ENCODE measurements around the gene SAFB2. TPM values are rescaled to one million over a fixed set of nuclear protein-coding genes. Genes with fewer than 3 reads are reported as not detected.

SAFB2 gene
- total and polyA plus RNA-seq, 2 donors (not counting 1 experiment from before 2014, with no cell fraction given) = 76.5 to 242 TPM

DNA sequence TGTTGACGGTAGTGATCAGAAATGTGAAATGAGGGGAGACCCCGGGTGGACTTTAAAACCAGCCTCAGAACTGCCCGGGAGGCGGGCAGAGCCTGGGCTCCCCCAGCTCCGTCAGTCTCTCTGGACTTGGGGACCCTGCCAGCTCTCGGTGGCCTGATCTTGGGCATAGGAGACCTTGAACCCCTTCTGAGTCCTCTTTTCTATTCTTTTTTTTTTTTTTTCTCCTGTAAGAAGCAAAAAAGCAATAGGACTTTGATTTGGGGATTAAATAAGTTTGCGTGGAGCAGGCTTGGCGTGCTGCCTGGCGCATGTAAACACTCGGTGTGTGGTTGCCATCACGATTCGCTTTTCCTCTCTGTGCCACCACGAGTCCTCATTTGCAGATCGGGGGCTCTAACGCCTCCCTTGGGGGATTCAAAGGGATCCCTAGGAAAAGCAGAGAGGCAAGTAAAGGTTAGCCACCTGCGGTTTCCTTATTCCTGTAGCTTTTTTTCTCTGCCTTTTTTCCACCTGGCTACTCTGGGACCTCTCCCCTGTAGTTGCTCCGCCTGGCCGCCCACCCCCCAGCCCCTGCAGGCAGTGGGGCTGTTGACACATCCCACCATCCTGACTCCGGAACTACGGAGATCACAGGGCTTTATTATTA, 1.6 kb upstream of the SAFB2 start:
- H3K9ac ChIP-seq (ENCODE audit: low read length) = peak overlapping the region; percentile 96
- H3K4me2 ChIP-seq (replicated peaks; ENCODE audit: low read depth, low read length, poor library complexity, severe bottlenecking) = peak overlapping the region; percentile 90
- Mint-ChIP-seq H3K27ac (peak overlapping the region; percentile 91), H3K4me1 (peaks cover 77% of the 10 kb centered on the region), H3K9me3 (ENCODE audit: insufficient read depth) (no peaks in the 10 kb centered on the region), H3K4me3 (peak overlapping the region; percentile 99), H3K27me3 (no peaks in the 10 kb centered on the region)
- peak overlapping the region; percentile 87 for H2AFZ ChIP-seq (ENCODE audit: insufficient read depth, low read depth, low read length, poor library complexity, severe bottlenecking)
- DNase-seq (peak; percentile 35), ATAC-seq (ENCODE audit: low read depth) (no peak)
- no peaks in the 10 kb centered on the region for H3K27me3 ChIP-seq (replicated peaks in 1 of 4; ENCODE audit: control extremely low read depth in 1 of 4, control insufficient read depth in 3 of 4, insufficient read depth in 4 of 4, low read length in 3 of 4)
- H3K9me3 ChIP-seq (ENCODE audit: control extremely low read depth in 1 of 3, control insufficient read depth in 2 of 3, insufficient read depth in 1 of 3, low read length in 2 of 3) = no peaks in the 10 kb centered on the region
- POLR2A ChIA-PET = interaction anchor here (0.6 to 0.7 kb wide), 3 partner anchors 10 to 656 kb away, joined by 3 to 7 read pairs (median 5); no protein-coding TSS in a partner anchor
- peak overlapping the region; percentile 92 to 95 for H3K27ac ChIP-seq (ENCODE audit: low read length in 2 of 2)
- H3K79me2 ChIP-seq (ENCODE audit: control insufficient read depth, insufficient read depth, low read length) = peaks cover 94% of the 10 kb centered on the region
- WGBS (ENCODE audit: insufficient coverage) = 0% methylated on average over 16 of the region's 20 CpGs
- intact Hi-C loops (cut with micrococcal nuclease) = loop anchor here (10.0 kb wide), 2 partner anchors 489 to 1149 kb away; partner anchors contain the start of gene HDGFL2
- CTCF ChIA-PET = no interaction called here
- peaks cover 10 to 59% of the 10 kb centered on the region in 2 experiments for H3K36me3 ChIP-seq (replicated peaks in 1 of 2; ENCODE audit: control extremely low read depth in 1 of 2, control insufficient read depth in 1 of 2, extremely low read depth in 1 of 2, insufficient read depth in 2 of 2, low read length in 1 of 2)
- peaks cover 82% of the 10 kb centered on the region for H4K20me1 ChIP-seq (ENCODE audit: control insufficient read depth, insufficient read depth, low read length, poor library complexity, severe bottlenecking)
- TF ChIP-seq EZH2 (IDR thresholded peaks at IDR 0.05; ENCODE audit: borderline replicate concordance, insufficient read depth, low read depth, low read length, poor library complexity, severe bottlenecking) = no peak
- no peak for TF ChIP-seq CTCF (IDR thresholded peaks at IDR 0.05)
- H3K4me1 ChIP-seq (ENCODE audit: control insufficient read depth in 2 of 2, insufficient read depth in 2 of 2, low read length in 2 of 2) = peaks cover 71 to 74% of the 10 kb centered on the region in 2 donors
- H3K4me3 ChIP-seq (ENCODE audit: control extremely low read depth in 1 of 5, extremely low read depth in 1 of 5, insufficient read depth in 1 of 5, low read depth in 2 of 5, low read length in 4 of 5) = peak overlapping the region; percentile 82 to 98 (median 96)

Data from B cell (primary cell).